NOMO-1 treated with DMSO at 0.1 percent for 48 hours (cell line): ENCODE data around the gene CYP26B1.

ENCODE experiments used
- DNase-seq: peaks from one replicate; lab custom pipeline; 2025; ENCODE audit not compliant: unreplicated experiment; lab: John Stamatoyannopoulos, UW

CYP26B1 gene

GRCh38 chr2:72142570-72143440 lies 4.9 kb downstream of the CYP26B1 start:
- no peak for DNase-seq

DNA sequence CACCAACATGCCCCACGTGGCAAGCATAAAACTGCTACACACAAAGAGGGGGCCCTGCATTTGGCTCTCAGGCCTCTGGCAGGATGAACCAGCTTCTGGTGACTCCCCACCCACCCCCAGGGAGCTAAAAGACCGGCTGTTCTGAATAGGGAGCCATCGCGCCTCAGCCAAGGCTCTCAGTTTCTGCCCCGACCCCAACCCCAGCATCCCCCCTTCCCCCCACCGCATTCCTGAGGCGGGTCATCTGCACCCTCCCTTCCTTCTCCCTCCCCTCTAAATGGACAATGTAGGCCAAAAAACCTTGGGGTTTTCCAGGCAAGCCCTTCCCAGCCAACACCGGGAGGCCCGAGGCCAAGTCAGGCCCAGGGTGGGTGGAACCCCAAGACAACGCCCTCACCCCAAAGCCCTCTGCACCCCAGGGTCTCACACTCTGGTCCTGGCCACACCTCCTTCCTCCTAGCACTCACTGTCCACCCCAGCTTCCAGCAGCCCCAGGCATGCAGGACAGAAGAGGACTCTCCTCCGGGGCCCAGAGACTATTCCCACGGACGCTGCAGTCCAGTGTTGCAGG lies 5.7 kb downstream of the CYP26B1 start:
- DNase-seq, result no peak

- DNase-seq, result no peak
These were observed 6.5 kb downstream of the CYP26B1 start for GRCh38 chr2:72141032-72141645.

- no peak for DNase-seq
These were observed 7.1 kb downstream of the CYP26B1 start for GRCh38 chr2:72140621-72140960.

DNA sequence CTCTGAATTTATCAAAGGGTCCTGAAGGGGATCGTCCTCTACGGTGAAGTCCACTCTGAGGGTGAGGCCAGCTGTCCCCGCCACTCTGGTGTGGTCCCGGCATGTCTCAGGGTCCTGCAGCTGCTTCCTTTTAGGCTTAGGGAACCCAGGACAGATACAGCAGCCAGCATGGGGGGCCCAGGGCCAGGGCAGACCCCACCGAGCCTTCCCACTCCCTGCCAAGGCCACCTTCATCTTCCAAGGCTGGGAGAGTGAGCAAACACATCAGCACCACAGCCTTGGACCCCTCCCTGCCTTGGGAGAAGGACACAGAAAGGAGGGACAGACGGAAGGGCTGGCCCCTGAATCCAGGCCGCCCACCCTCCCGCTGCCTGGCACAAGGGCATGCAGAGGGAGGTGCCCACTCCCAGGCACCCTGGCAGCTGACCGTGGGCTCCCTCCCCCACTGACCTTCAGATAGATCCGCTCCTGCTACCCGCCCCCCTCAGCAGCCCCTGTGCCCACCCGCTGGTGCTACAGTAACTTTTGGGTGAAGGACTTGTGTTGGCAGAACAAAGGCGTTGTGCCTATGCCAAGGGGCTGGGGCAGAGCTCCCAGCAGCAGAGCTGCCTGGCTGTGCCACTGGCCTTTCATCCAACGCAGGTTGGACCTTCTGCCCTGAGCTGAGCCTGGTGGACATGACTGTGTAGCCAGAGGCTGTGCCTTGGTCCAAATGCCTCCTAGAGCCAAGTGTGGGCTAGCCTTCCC lies 7.6 kb downstream of the CYP26B1 start:
- DNase-seq, result no peak

DNA sequence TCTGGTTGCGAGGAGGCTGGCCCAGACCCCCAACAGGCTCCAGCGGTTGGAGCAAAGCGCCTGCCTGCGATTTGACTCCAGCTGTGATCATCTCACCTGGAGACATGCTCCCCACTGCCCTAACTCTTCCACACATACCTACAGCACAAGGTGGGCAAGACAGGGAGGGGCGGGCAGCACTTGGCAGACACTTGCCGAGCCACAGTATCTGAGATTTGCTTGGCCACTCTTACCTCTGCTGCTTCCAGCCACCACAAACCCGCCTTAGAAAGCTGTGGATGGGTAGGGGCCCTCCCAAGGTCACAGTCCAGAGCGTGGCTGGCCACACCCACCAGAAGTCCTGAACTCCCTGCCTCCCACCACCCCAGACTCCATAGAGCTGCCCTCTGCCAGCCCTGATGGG lies 8.2 kb downstream of the CYP26B1 start:
- DNase-seq, result no peak

DNA sequence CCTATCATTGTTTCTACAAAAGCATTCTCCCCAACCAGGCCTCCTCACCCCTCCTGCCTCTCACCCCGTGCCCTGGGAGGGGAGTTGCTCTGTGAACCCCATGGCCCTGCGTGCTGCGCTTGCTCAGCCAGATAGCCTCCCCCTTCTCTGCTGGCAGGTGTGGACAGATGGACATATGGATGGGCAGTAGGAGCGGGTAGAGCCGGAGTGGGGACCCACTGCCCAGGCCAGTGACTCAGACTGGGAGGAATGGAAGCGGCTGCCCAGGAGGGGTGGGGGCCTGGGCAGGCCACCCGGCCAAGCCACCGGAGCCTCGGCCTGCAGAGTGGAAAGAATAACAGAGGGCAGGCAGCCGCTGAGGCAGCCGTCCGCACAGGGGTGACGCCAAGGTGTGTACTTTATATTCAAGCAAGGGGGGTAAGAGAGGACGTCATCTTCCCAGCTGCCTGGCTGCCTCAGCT lies 8.7 kb downstream of the CYP26B1 start:
- DNase-seq, result no peak

DNA sequence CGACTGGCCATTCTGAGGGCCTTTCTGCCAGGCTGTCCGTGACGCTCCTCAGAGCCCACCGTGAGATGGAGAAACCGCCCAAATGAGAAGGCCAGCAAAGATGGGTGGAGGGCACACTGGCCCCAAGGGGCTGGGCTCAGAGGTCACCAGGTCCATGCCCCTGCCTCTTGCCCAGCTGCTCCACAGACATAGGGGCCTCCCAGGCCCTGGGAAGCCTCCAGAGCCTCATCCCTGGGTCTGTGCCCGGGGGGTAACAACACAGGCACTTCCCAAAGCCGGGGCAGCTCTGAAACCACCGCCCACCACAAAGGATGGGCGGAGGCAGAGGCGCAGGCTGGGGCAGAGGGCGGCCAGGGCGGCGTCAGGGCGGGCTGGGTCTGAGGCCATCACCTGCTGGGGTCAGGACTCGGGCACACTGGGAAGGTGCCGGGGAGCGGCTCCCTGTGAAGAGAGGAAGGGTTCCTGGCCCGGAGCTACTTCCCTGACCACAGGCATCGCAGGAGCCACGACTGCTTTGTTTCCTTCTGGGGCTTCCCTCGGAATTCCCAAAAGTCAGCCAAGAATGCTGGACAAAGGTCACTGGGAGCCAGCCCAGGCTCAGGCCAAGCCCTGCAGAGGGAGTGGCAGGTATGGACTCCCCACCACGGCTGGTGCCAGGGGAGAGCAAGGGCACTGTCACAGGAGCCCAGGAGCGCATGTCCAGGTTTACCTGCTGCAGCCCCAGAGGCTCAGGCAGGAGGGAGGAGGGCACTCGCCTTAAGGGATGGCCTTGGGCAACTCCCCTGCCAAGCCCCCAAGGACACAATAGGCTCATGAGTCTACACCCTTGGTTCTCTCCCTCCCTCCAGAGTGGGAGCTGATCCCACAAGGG lies 9.4 kb downstream of the CYP26B1 start:
- no peak for DNase-seq

DNA sequence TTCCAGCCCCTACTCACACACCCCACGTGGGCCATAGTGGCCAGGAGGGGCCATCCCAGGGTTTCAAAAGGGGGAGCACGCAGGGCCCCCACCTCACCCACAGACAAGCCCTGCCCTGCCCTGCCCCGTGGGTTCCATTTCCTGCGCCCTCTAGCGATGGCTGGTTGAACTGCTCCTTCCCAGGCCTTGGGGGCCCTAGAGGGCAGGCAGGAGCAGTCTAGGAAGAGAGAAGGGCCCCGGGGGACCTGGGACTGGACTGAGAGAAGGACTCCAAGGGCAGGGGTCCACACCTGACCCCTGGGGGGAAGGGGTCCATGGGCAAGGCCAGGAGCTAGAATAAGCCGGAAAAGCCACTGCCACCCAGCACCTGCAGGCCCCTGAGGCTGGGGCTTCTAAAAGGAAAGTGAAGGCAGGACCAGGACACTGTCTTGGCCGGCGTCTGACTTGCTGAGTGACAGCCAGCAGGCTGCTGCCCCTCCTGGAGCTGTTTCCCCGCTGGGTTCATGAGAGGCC lies 10.1 kb downstream of the CYP26B1 start:
- peak; percentile 14 for DNase-seq

- DNase-seq, result no peak
These were observed 10.6 kb downstream of the CYP26B1 start for GRCh38 chr2:72136933-72137497.

DNA sequence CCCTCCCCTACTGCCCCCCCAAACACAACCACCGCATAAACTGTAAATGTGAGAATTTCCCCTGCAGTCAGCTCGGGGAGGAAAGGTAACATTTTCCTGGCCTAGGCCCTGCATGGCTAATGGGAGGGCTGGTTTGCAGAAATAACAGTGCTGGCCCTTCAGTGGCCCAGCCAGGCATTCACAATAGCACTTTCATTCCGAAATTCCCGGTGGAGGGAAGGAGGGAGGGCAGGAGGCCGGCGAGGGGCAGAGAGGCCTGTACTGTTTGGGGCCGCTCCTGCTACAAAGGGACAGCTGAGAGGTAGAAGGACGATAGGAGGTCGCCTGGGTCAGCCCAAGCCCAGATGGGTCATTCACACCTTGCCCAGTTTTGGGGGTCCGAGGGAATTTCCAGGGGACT lies 11.3 kb downstream of the CYP26B1 start:
- no peak for DNase-seq

DNA sequence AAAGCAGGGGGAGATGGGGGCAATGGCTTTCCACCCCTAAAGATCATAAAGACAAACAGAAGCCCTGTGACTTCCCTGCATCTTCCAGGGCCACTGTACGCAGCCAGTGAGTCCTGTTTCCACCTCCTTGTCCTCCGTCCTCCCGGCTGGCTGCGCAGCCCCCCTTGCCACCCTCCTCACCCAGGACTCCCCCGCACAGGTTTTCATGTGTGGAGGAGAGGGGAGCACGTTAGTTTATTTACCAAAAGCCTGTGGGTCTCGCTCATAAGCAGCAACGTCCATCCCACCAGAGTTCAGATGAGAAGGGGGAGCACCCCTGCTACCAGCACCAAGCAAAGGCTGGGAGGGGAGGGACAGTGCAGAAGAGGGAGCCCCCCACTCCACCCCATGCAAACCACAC lies 11.7 kb downstream of the CYP26B1 start:
- no peak for DNase-seq

- DNase-seq, result no peak
These were observed 12.5 kb downstream of the CYP26B1 start for GRCh38 chr2:72134997-72135800.

DNA sequence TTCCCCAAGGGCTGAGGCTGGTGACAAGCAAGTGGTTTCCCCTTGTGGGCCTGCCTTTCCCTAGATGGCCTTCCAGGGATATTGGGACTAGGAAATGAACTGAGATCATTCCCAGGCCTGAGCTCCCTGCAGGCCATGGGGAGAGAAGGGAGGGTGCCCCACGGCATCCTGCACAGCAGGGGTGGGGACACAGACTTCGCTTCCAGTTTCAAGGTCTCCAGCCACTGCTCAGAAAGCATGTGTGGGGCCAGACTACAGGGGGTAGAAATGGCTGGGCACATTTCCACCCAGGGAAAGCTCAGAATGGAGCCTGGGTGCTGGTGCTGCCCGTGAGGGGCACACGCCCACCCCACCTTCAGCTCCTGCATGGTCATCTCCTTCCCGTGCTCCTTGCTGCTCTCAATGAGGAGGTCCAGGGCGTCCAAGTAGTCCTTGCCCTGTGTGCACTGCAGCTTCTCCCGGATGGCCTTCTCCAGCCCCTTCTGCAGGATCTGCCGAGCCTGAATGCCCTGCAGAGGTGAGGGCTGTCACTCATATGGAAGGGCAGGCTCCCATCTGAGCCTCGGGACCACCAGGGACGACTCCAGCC lies 13.2 kb downstream of the CYP26B1 start:
- no peak for DNase-seq

DNA sequence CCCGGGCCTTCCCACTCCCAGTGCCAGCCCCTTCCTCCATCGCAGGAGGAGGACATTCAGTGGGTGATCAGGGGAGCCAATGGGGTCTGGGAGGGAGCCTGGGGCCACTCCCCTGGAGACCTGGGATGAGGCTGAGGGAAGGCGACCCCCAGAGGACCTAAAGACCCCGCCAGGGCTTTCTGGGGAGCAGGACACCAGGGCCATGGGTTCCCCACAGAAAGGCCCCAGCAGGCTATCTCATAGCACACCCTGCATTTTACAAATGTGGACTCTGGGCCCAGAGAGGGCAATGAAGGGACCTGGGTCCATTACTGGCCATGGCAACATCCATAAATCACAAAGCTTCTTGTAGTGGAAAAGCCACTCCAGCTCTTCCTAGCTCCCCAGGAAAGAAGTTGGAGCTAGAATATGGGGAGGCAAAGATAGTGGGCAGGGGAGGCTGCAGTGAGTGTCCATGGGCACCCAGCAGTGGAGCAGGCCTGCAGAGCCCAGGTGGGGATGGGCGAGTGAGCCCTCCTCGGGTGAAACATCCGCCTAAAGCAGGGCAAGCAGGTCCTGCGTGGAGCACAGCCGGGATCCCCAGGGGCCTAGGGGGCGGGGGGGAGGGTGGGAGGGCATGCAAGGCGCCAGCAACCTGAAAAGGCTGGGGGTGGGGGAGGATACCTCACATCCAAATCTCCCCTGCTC lies 13.8 kb downstream of the CYP26B1 start:
- DNase-seq, result no peak

- DNase-seq, result no peak
These were observed 14.5 kb downstream of the CYP26B1 start for GRCh38 chr2:72132981-72133720.
